Measurements from ENCODE around the gene RAB18.

DNA sequence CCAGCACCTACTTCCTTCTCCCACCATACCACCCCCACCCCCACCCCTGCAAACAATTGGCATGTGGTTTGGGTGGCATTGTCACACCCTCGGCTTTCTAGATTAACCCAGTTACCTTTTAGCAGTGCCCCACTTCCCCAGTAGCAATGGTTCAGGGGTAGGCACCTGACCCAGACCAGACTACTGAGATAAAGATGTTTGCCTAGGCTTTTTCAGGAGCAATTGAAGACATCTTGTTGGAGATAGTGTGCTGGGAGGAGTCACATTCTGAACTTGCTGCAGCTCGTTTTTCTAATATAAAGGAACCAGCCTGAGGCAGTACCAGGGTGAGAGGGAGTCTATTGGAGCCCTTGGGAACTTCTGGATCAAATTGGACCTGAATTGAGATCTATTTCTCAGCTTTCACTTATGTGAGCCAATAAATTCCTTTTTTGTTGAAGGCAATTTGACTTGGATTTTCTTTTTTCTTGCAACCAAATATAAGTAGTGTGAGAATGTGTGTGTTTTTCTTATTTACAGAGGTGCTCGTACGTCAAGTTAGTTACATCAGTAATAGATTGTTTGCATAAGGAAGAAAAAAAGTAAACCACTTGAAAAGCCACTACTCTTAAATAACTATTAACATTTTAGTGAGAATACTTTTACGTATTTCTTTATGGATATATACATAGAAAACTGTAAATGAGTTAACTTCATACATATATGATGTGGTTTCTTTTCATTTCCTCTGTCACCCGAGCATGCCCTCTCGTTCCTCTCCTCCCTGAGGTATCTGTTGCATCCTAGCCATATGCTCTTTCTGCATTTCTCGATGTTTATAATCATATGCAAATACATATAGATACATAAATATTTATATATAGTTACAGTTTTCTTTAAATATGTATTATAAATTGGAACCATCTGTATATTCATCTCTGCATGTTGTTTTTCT, 38.0 kb downstream of the RAB18 start:
- TF ChIP-seq, protein P1, sequence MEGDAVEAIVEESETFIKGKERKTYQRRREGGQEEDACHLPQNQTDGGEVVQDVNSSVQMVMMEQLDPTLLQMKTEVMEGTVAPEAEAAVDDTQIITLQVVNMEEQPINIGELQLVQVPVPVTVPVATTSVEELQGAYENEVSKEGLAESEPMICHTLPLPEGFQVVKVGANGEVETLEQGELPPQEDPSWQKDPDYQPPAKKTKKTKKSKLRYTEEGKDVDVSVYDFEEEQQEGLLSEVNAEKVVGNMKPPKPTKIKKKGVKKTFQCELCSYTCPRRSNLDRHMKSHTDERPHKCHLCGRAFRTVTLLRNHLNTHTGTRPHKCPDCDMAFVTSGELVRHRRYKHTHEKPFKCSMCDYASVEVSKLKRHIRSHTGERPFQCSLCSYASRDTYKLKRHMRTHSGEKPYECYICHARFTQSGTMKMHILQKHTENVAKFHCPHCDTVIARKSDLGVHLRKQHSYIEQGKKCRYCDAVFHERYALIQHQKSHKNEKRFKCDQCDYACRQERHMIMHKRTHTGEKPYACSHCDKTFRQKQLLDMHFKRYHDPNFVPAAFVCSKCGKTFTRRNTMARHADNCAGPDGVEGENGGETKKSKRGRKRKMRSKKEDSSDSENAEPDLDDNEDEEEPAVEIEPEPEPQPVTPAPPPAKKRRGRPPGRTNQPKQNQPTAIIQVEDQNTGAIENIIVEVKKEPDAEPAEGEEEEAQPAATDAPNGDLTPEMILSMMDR (conservative IDR thresholded peaks at IDR 0.05; ENCODE audit: low read length), result no peak
- TF ChIP-seq EZH2phosphoT487 (IDR thresholded peaks at IDR 0.05; ENCODE audit: borderline replicate concordance), result no peak
